ENCODE measurements around the gene RAPGEF2. TPM values are rescaled to one million over a fixed set of nuclear protein-coding genes. Genes with fewer than 3 reads are reported as not detected.

RAPGEF2 gene
- total RNA-seq, 4 donors from 2014 or later, result 60.2 to 109 (median 79.7) TPM

DNA sequence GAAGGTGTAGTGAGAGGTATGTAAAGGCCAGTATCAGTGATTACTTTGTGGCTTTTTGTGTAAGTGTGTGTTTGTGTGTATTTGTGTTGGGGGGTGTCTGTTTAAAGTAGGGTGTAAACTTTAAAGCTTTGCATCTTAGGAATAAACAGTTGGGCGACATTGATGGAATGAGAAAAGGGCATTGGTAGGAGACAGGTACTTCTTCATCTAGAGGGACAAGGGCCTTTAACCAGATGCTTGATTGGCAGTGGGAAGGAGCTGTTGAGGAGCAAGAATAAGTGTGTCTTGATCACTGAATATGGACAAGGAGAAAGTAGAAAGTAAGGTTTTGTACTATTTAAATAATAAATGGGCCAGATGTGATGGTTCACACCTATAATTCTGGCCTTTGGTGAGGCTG lies 48.8 kb downstream of the RAPGEF2 start:
- H3K27ac ChIP-seq, result no peak overlapping the region
- H3K9me3 ChIP-seq, result no peaks in the 10 kb centered on the region
- intact Hi-C loops (cut with DNase I), result no loop called here
- DNase-seq, result no peak
- H3K4me3 ChIP-seq (replicated peaks in 1 of 3), result no peak overlapping the region
- TF ChIP-seq, protein P1, sequence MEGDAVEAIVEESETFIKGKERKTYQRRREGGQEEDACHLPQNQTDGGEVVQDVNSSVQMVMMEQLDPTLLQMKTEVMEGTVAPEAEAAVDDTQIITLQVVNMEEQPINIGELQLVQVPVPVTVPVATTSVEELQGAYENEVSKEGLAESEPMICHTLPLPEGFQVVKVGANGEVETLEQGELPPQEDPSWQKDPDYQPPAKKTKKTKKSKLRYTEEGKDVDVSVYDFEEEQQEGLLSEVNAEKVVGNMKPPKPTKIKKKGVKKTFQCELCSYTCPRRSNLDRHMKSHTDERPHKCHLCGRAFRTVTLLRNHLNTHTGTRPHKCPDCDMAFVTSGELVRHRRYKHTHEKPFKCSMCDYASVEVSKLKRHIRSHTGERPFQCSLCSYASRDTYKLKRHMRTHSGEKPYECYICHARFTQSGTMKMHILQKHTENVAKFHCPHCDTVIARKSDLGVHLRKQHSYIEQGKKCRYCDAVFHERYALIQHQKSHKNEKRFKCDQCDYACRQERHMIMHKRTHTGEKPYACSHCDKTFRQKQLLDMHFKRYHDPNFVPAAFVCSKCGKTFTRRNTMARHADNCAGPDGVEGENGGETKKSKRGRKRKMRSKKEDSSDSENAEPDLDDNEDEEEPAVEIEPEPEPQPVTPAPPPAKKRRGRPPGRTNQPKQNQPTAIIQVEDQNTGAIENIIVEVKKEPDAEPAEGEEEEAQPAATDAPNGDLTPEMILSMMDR (IDR thresholded peaks at IDR 0.05), result no peak
- TF ChIP-seq POLR2A (IDR thresholded peaks at IDR 0.05), result no peak
- peaks cover 11 to 15% of the 10 kb centered on the region in 2 donors for H3K4me1 ChIP-seq
- H3K27me3 ChIP-seq, result no peaks in the 10 kb centered on the region
- H3K36me3 ChIP-seq, result no peaks in the 10 kb centered on the region
- 96 to 98% methylated on average over 1 of the region's 1 CpG for WGBS, 2 donors

DNA sequence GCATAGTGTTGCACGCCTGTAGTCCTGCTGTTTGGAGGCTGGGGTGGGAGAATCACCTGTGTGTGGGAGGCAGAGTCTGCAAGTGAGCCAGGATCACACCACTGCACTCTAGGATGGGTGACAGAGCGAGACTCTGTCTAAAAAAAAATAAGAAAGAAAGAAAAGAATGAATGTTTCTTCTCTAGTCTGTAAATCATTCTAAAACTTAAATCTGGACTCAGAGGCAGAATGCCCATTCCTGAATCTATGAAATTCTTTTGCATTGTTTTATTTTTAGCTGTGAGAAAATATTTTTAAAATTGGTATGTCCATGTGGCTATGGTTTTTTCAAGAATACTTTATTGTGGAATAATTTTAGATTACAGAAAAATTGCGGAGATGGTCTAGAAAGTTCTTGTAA lies 49.3 kb downstream of the RAPGEF2 start:
- no peaks in the 10 kb centered on the region for H3K9me3 ChIP-seq
- 95 to 96% methylated on average over 3 of the region's 3 CpGs for WGBS, 2 donors
- H3K4me3 ChIP-seq (replicated peaks in 1 of 3), result no peak overlapping the region
- no peak for TF ChIP-seq POLR2A (IDR thresholded peaks at IDR 0.05)
- TF ChIP-seq, protein P1 (IDR thresholded peaks at IDR 0.05), result no peak
- H3K27ac ChIP-seq, result no peak overlapping the region
- no peaks in the 10 kb centered on the region for H3K36me3 ChIP-seq
- H3K27me3 ChIP-seq, result no peaks in the 10 kb centered on the region
- H3K4me1 ChIP-seq, result peaks cover 15 to 18% of the 10 kb centered on the region in 2 donors
- DNase-seq, result no peak
- intact Hi-C loops (cut with DNase I), result no loop called here

DNA sequence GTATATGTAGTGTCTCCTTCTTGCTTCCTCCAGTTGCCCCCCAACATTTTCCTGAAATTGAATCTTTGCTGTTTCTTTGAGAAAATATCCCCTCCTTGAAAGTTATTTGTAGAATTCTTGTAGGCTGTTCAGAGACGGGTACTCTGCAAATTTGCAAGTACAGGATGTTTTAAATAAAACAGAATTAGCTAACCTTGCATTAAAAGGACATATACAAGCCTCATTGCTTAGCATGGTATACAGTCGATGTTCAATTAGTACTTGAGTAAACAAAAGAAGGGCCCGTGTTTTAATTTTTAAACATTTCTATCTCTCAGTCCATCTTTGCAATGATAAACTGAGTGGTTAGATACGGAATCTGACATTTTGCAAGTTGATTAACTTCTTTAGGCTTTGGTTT lies 50.8 kb downstream of the RAPGEF2 start:
- Histone ChIP-seq H3K27me3 (no peaks in the 10 kb centered on the region), H3K27ac (no peak overlapping the region), H3K9me3 (no peaks in the 10 kb centered on the region), H3K4me1 (peaks cover 22 to 32% of the 10 kb centered on the region in 2 donors), H3K36me3 (no peaks in the 10 kb centered on the region), H3K4me3 (replicated peaks in 1 of 3) (no peak overlapping the region)
- WGBS, 2 donors, result 80 to 88% methylated on average over 4 of the region's 4 CpGs
- intact Hi-C loops (cut with DNase I), result no loop called here
- TF ChIP-seq, protein P1 (IDR thresholded peaks at IDR 0.05), result no peak
- TF ChIP-seq POLR2A (IDR thresholded peaks at IDR 0.05), result no peak
- no peak for DNase-seq

DNA sequence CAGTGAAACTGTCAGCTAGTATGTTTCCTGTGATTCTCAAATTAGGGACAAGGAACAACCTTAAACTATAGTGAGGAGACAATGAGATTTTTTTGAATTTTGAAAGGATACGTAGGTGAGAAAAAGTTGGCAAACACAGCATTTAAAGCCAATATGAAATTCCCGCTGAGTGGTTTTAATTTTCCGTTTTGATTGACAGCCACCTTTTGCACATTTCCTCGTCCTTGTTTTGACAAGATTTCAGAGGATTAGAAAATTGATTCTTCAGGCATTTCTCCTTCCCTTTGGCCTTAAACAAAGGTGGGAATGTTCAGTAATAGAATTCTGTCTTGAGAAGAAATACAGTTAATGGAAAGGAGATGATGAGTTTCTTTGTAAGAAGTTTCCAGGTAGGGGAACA lies 52.2 kb downstream of the RAPGEF2 start:
- H3K9me3 ChIP-seq, result no peaks in the 10 kb centered on the region
- no peak for DNase-seq
- no peaks in the 10 kb centered on the region for H3K27me3 ChIP-seq
- H3K27ac ChIP-seq, result no peak overlapping the region
- 77 to 86% methylated on average over 4 of the region's 4 CpGs for WGBS, 2 donors
- H3K4me3 ChIP-seq (replicated peaks in 1 of 3), result no peak overlapping the region
- H3K4me1 ChIP-seq, result peaks cover 16 to 35% of the 10 kb centered on the region in 2 donors
- TF ChIP-seq POLR2A (IDR thresholded peaks at IDR 0.05), result no peak
- TF ChIP-seq, protein P1 (IDR thresholded peaks at IDR 0.05), result no peak
- intact Hi-C loops (cut with DNase I), result no loop called here
- no peaks in the 10 kb centered on the region for H3K36me3 ChIP-seq

DNA sequence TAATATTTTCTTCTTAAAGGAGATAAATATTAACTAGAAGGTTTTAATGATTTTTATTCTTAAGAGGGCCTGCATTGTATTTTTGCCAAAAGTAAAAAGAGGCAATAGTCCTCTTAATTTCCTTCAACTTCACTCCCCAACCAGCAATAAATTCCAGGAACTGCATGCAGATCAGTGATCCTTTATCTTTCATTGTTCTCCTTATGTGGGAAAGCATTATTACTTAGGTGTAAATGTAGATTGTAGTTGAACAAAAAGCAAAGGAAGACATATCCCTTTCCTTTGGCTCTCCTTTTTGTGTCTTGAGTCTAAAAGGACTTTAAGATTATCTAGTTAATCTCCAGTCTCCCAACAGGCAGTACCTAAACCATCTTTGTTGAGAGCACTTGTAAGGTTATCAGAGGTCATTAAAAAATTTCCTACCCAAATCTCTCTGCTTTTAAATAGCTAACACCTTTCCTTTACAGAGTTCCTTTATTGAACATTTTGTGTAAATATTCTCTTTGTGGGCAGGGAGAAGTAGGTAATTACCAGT lies 55.3 kb downstream of the RAPGEF2 start:
- peaks cover 11 to 40% of the 10 kb centered on the region in 2 donors for H3K4me1 ChIP-seq
- no peaks in the 10 kb centered on the region for H3K36me3 ChIP-seq
- no peak for TF ChIP-seq POLR2A (IDR thresholded peaks at IDR 0.05)
- TF ChIP-seq, protein P1 (IDR thresholded peaks at IDR 0.05), result no peak
- no peak overlapping the region for H3K27ac ChIP-seq
- H3K4me3 ChIP-seq (replicated peaks in 1 of 3), result no peak overlapping the region
- no peaks in the 10 kb centered on the region for H3K27me3 ChIP-seq
- intact Hi-C loops (cut with DNase I), result no loop called here
- no peaks in the 10 kb centered on the region for H3K9me3 ChIP-seq
- DNase-seq, result no peak

All from thyroid gland (tissue), 4 donors.